Activated CD8-positive, alpha-beta memory T cell treated with anti-CD3 and anti-CD28 coated beads, Interleukin-2, amount 50 U/mL, for 24 hours (primary cell): ENCODE data around the gene SPEN.
"Not testable (repeated sequence)": the region's sequence is repeated elsewhere in the genome, so short reads cannot be mapped to it uniquely, and the experiment has no call there.

ENCODE experiments used
- DNase-seq: peaks from one replicate; pipeline ENCODE4 v3.0.0-alpha.2; 2020; ENCODE audit errors: extremely low read depth

The SPEN gene

GRCh38 chr1:15960808-15961207 is 113.3 kb downstream of the SPEN start:
- DNase-seq, result no peak

- DNase-seq, result no peak
Observed at GRCh38 chr1:15961492-15961891, 114.0 kb downstream of the SPEN start.

GRCh38 chr1:15962176-15962575 is 114.7 kb downstream of the SPEN start:
- no peak for DNase-seq

- no peak for DNase-seq
Observed at GRCh38 chr1:15962671-15963362, 115.3 kb downstream of the SPEN start.

- no peak for DNase-seq
Observed at GRCh38 chr1:15963363-15963967, 116.0 kb downstream of the SPEN start.

GRCh38 chr1:15963968-15964648 is 116.6 kb downstream of the SPEN start:
- no peak for DNase-seq

- no peak for DNase-seq
Observed at GRCh38 chr1:15965228-15965767, 117.8 kb downstream of the SPEN start.

- DNase-seq, result peak; percentile 64
Observed at GRCh38 chr1:15966081-15966955, 118.8 kb downstream of the SPEN start.

- no peak for DNase-seq
Observed at GRCh38 chr1:15966956-15967344, 119.4 kb downstream of the SPEN start.

- no peak for DNase-seq
Observed at GRCh38 chr1:15968172-15968571, 120.7 kb downstream of the SPEN start.

- DNase-seq, result no peak
Observed at GRCh38 chr1:15969321-15969880, 121.9 kb downstream of the SPEN start.

GRCh38 chr1:15970911-15971310 is 123.4 kb downstream of the SPEN start:
- no peak for DNase-seq

GRCh38 chr1:15972409-15972808 is 124.9 kb downstream of the SPEN start:
- no peak for DNase-seq

GRCh38 chr1:15973772-15974171 is 126.3 kb downstream of the SPEN start:
- no peak for DNase-seq

GRCh38 chr1:15974855-15975254 is 127.3 kb downstream of the SPEN start:
- no peak for DNase-seq

GRCh38 chr1:15975358-15975804 is 127.9 kb downstream of the SPEN start:
- peak; percentile 59 for DNase-seq

GRCh38 chr1:15975805-15976680 is 128.5 kb downstream of the SPEN start, which contains the start of gene ZBTB17:
TSS of gene ZBTB17 (minus strand) at chr1:15976101. CDS start at chr1:15948495, 27,606 bp downstream.
- DNase-seq, result peak; percentile 86

GRCh38 chr1:15977947-15978346 is 130.4 kb downstream of the SPEN start:
- DNase-seq, result not testable (repeated sequence)

GRCh38 chr1:15981679-15982078 is 134.2 kb downstream of the SPEN start:
- no peak for DNase-seq

GRCh38 chr1:15983275-15983674 is 135.8 kb downstream of the SPEN start:
- DNase-seq, result no peak
